Activated naive CD4-positive, alpha-beta T cell treated with anti-CD3 and anti-CD28 coated beads, Interleukin-2, amount 50 U/mL, for 24 hours (primary cell): ENCODE data around the gene NSF.
"Not testable (repeated sequence)": the region's sequence is repeated elsewhere in the genome, so short reads cannot be mapped to it uniquely, and the experiment has no call there.

Experiments used
- H3K27ac Mint-ChIP-seq: one replicate; pipeline ENCODE4 v1.8.0; 2021; ENCODE audit warnings: mild to moderate bottlenecking, mixed read lengths
- H3K27me3 Mint-ChIP-seq: one replicate; pipeline ENCODE4 v1.8.0; 2021; ENCODE audit warnings: mixed read lengths
- H3K36me3 Mint-ChIP-seq: one replicate; pipeline ENCODE4 v1.8.0; 2021; ENCODE audit warnings: mixed read lengths
- H3K4me1 Mint-ChIP-seq: one replicate; pipeline ENCODE4 v1.8.0; 2021; ENCODE audit warnings: mixed read lengths
- H3K4me3 Mint-ChIP-seq: one replicate; pipeline ENCODE4 v1.8.0; 2021; ENCODE audit warnings: mild to moderate bottlenecking, mixed read lengths
- H3K9me3 Mint-ChIP-seq: one replicate; pipeline ENCODE4 v1.8.0; 2021; ENCODE audit warnings: mixed read lengths

The NSF gene

DNA sequence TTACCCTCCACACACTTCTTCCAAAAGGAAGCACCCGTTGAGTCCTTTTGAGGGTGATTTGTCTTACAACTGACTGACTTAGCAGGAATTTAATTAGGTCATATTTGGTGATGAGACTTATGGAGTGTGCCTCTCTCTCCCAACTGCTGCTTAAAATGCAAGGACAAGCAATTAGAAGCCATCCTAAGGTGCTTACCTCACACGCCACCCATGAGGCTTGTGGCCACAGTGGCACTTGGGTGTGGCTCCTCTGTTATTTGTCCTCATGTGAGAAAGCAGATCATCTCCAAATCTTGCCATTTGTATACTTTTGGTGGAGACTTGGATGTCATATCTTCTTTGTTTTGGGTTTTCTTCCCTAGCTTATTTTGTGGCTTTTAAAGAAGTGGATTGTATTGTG lies 166.4 kb downstream of the NSF start:
- peaks cover 16% of the 10 kb centered on the region for H3K36me3 Mint-ChIP-seq
- H3K27ac Mint-ChIP-seq: no peak overlapping the region
- H3K27me3 Mint-ChIP-seq: no peaks in the 10 kb centered on the region
- H3K9me3 Mint-ChIP-seq: no peaks in the 10 kb centered on the region
- H3K4me3 Mint-ChIP-seq: no peak overlapping the region
- H3K4me1 Mint-ChIP-seq: no peaks in the 10 kb centered on the region

DNA sequence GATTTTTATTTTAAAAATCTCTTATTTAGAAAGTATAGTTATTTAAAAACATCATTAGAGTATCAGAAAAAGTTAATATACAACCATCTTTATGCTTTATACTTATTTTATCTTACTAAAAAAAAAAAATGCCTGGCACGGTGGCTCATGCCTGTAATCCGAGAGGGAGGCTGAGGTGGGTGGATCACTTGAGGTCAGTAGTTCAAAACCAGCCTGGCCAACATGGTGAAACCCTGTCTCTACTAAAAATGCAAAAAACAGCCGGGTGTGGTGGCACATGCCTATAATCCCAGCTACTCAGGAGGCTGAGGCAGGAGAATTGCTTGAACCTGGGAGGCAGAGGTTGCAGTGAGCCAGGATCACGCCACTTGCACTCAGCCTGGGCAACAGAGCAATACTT lies 167.1 kb downstream of the NSF start:
- H3K9me3 Mint-ChIP-seq, H3K27ac Mint-ChIP-seq, H3K4me1 Mint-ChIP-seq, H3K4me3 Mint-ChIP-seq, H3K27me3 Mint-ChIP-seq: not testable (repeated sequence)
- peaks cover 16% of the 10 kb centered on the region for H3K36me3 Mint-ChIP-seq

DNA sequence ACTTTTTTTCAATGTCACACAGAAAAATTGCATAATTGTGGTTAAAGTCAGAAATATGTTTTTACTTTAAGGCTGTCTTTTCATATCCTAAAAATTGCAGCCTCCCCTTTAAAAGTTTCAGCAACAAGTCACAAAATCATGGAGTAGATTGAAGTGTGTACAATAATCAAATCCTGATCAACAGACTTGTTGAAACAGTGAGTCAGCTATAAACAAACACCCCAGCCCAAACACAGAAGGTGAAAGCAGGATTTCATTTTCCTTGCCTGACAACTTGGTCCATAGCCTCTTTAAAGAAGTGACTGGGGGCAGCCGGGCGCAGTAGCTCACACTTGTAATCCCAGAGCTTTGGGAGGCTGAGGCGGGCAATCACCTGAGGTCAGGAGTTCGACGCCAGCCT lies 168.1 kb downstream of the NSF start:
- Mint-ChIP-seq H3K4me3 (no peak overlapping the region), H3K27ac (no peak overlapping the region), H3K4me1 (no peaks in the 10 kb centered on the region), H3K27me3 (no peaks in the 10 kb centered on the region), H3K36me3 (peaks cover 16% of the 10 kb centered on the region), H3K9me3 (no peaks in the 10 kb centered on the region)

DNA sequence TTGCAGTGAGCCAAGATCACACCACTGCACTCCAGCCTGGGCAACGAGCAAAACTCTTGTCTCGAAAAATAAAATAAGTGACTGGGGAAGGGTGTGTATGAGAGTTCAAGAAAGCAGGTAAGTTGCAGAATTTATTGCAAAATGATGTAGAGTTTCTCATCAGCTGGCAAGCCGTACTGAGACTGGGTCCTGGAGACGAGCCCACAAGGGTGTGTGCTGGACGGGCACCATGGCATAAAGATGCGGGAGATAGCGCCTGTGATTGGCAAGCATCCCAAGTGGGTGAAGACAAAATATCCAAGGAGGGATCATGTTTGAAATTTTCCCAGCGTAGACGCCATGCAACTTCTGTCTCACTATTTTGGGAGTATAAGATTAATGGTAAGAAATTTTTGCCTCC lies 168.7 kb downstream of the NSF start:
- Mint-ChIP-seq H3K27ac (no peak overlapping the region), H3K9me3 (no peaks in the 10 kb centered on the region), H3K4me3 (no peak overlapping the region), H3K4me1 (no peaks in the 10 kb centered on the region), H3K36me3 (peaks cover 16% of the 10 kb centered on the region), H3K27me3 (no peaks in the 10 kb centered on the region)

- Mint-ChIP-seq H3K36me3 (peaks cover 6% of the 10 kb centered on the region), H3K27me3 (no peaks in the 10 kb centered on the region), H3K4me3 (no peak overlapping the region), H3K9me3 (no peaks in the 10 kb centered on the region), H3K27ac (no peak overlapping the region), H3K4me1 (no peaks in the 10 kb centered on the region)
Measured at GRCh38 chr17:46763416-46763815, 172.9 kb downstream of the NSF start.

DNA sequence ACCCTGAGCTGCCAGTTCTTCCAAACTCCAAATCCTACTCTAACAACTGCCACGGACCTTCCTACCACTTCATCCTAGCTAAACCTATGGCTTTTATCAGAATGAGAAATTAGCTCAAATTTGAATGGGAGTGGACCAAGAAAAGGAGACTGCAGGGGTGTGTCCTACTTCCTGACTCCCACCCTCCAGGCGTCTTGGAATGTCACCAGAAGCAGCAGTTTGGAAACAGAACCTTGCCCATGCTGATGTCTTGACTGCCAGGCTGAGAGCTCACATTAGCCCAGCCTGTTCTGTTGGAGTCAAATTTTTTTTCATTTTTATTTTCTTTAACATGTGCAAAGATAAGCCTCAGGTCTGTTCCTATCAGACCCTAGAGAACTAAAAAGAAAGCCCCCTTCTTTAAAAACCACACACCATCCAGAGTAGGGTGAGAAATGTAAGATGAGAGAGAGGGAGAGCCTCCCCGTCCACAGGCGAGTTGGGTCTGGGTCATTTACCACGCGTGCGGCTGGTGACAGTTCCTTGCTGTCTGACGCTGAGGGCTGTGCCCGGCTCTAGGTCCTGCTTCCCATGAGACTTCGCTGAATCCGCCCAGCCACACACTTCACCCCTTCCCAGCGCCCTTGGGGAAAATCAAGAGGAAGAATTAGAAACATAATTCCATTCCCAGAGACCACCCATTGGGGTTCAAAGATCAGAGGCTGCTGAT lies 173.7 kb downstream of the NSF start:
- Mint-ChIP-seq H3K27me3 (no peaks in the 10 kb centered on the region), H3K27ac (no peak overlapping the region), H3K36me3 (peaks cover 6% of the 10 kb centered on the region), H3K4me3 (no peak overlapping the region), H3K9me3 (no peaks in the 10 kb centered on the region), H3K4me1 (no peaks in the 10 kb centered on the region)

DNA sequence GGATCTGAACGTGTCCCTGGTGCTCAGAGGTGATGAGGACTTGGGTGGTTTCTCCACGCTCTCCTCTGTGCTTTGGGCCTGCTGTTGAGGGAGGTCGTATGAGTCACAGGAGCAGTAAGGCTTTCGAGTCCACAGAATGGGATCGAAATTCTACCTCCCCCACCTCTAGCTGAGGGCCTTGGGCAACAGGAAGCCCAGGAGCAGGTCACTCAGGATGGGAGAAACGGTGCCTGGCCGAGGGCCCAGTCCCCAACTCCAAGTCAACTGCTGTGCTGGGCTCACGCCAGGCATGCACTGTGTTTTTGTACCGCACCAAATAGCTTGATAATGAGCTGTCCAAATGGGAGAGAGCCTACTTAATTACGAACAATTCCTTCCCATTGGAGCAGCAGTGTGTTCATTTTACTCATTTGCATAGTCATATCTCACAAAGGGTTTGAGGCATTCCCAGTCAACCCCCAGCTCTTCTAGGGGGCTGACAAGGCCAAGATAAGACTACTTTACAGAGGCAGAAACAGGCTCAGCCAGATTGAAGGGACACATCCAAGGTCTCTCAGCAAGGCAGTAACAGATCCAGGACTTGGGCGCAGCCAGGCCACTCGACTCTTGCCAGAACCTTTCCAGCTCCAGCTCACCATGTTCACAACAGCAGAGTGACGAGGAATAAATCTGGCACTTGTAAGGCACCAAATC lies 174.4 kb downstream of the NSF start:
- Mint-ChIP-seq H3K4me1 (no peaks in the 10 kb centered on the region), H3K27ac (no peak overlapping the region), H3K27me3 (peaks cover 2% of the 10 kb centered on the region), H3K9me3 (no peaks in the 10 kb centered on the region), H3K36me3 (no peaks in the 10 kb centered on the region), H3K4me3 (no peak overlapping the region)

- Mint-ChIP-seq H3K4me1 (peaks cover 4% of the 10 kb centered on the region), H3K27me3 (peaks cover 2% of the 10 kb centered on the region), H3K36me3 (no peaks in the 10 kb centered on the region), H3K27ac (no peak overlapping the region), H3K9me3 (no peaks in the 10 kb centered on the region), H3K4me3 (no peak overlapping the region)
Measured at GRCh38 chr17:46765453-46765852, 175.0 kb downstream of the NSF start.

DNA sequence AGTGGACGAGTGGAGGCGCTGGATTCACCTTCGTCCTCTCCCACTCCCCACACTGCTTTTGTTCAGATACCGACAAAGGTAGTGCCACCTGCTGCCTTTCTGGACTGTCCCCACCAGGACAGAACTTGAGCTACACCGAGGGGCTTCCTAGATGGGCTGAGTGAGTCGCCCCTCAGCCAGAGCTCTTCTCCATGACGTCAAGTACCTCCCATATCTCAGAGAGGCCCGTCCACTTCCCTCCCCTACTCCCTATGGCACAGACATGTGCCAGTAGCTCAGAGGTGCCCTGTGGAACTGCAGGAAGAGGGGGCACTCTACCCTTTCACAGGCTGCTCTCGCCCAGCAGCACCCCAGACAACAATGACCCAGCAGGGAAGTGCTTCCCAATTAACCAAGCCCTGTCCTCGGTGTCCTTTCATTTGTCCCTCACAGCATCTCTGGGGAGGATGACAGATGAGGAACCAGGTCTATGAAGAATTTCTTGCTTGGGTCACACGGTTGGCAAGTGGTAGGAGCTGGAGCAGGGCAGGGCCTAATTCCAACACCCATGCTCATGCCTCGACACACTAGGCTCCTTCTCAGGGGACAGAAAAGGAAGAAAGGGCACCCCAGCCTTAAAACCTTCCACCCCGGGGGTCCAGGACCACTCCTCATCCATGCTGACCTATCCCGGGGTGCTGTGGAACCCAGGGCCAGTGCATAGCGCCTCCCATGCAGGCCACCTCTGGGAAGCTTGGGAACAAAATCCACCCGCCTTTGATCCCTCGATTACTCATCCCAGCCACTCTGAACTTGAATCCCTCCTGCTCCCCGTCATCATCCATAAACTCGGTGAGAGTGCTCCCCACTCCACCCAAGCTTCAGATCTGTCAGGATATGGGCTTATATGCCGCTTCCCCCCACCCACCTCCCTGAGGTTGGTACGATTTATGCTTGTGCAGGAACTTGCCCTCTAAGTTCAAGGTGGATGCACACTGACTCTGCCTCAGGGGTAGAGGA lies 176.3 kb downstream of the NSF start:
- Mint-ChIP-seq H3K9me3 (no peaks in the 10 kb centered on the region), H3K4me3 (no peak overlapping the region), H3K27me3 (peaks cover 6% of the 10 kb centered on the region), H3K36me3 (no peaks in the 10 kb centered on the region), H3K4me1 (peaks cover 8% of the 10 kb centered on the region), H3K27ac (no peak overlapping the region)

- H3K4me1 Mint-ChIP-seq: peaks cover 8% of the 10 kb centered on the region
- H3K9me3 Mint-ChIP-seq: no peaks in the 10 kb centered on the region
Measured at GRCh38 chr17:46768540-46768870, 178.0 kb downstream of the NSF start.

GRCh38 chr17:46768896-46769295 lies 178.4 kb downstream of the NSF start:
- not testable (repeated sequence) for H3K36me3 Mint-ChIP-seq, H3K27ac Mint-ChIP-seq, H3K4me1 Mint-ChIP-seq, H3K9me3 Mint-ChIP-seq, H3K4me3 Mint-ChIP-seq
- peaks cover 13% of the 10 kb centered on the region for H3K27me3 Mint-ChIP-seq

More at GRCh38 chr17:46768540-46768870, 178.0 kb downstream of the NSF start:
- Mint-ChIP-seq H3K36me3 (no peaks in the 10 kb centered on the region), H3K27me3 (peaks cover 11% of the 10 kb centered on the region), H3K27ac (no peak overlapping the region), H3K4me3 (no peak overlapping the region)

DNA sequence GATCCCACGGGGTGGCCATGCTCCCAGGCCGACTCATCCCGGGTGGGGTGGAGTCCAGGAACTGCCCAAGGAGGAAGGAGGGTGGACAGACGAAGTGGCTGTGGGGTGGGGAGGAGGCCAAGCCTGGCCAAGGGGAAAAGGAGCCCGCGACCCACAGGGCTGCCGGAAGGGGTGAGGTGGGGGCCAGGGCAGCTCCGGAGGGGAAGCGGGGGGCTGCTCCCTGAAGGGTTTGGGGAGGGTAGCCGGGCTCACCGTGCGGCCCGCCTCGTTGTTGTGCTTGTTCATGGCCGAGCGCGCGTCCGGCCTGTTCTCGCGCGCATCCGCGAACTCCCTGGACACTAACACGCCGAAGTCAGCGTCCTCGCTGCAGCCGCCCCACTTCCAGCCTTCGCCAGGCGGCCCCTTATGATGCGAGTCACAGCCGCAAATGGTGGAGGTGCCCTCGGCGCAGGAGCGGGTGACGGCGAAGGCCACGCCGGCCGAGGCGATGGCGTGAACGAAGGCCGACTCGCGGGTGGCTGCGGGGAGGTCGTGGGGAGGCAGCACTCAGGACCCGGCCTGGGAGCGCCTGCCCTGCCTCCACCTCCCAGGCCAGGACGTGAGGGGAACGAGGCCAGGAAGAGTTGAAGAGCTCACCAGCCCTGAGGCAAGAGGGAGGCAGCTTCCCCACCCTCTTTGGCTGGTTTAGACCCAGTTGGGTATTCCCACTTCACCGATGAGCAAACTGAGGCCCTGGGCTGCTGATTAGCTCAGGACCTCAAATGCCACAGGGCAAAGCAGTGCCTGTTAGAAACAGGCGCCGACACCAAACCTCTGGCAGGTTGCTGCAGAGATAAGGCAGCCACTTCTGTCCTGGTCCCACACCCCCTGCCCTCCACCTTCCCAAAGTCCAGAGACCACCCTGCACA lies 179.3 kb downstream of the NSF start:
- no peak overlapping the region for H3K27ac Mint-ChIP-seq
- no peaks in the 10 kb centered on the region for H3K36me3 Mint-ChIP-seq
- H3K4me1 Mint-ChIP-seq: peaks cover 8% of the 10 kb centered on the region

GRCh38 chr17:46770439-46770817 lies 180.0 kb downstream of the NSF start:
- H3K9me3 Mint-ChIP-seq: no peaks in the 10 kb centered on the region
- H3K4me1 Mint-ChIP-seq: peaks cover 8% of the 10 kb centered on the region
- no peaks in the 10 kb centered on the region for H3K36me3 Mint-ChIP-seq
- H3K4me3 Mint-ChIP-seq: peak overlapping the region; percentile 63
- peaks cover 16% of the 10 kb centered on the region for H3K27me3 Mint-ChIP-seq
- H3K27ac Mint-ChIP-seq: no peak overlapping the region

More for the DNA sequence above, 179.3 kb downstream of the NSF start:
- Mint-ChIP-seq H3K27me3 (peaks cover 16% of the 10 kb centered on the region), H3K4me3 (peak overlapping the region; percentile 26), H3K9me3 (no peaks in the 10 kb centered on the region)

DNA sequence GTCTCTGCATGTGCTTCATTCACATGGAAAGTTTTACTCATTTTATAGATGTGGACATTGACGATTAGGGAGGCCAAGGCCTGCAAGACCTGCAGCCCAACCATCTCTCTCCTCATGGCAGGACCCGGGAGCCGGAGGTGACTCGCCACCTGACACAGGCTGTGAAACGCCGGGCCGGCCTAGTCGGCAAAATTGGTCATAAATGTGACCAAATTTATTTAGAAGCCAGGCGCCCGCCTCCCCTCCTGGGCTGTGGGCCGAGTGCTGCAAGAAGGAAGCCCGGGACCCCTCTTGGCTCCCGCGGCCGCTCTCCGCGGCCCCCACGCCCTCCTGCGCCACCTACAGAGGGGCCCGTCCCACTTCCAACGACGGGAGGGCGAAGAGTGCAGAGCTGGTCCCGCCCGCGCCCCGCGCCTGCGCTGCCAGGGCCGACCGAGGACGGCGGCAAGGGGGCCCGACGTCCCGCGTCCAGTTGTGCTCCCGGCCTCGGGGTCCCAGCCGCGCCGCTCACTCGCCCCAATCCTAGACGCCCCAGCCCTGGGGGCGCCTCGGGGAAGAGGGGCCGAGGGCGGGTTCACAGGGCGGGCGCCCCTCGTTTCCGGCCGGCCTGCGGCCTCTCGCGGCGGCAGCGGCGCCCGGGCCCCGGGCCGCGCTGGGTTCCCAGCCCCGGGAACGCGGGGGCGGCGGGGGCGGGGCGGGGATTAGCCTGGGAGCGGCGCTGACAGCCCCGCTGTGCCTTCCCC lies 180.5 kb downstream of the NSF start:
- no peak overlapping the region for H3K27ac Mint-ChIP-seq
- peaks cover 8% of the 10 kb centered on the region for H3K4me1 Mint-ChIP-seq
- H3K9me3 Mint-ChIP-seq: no peaks in the 10 kb centered on the region
- H3K27me3 Mint-ChIP-seq: peaks cover 16% of the 10 kb centered on the region
- no peaks in the 10 kb centered on the region for H3K36me3 Mint-ChIP-seq
- peak overlapping the region; percentile 63 for H3K4me3 Mint-ChIP-seq
